T-helper 17 cell (primary cell): ENCODE measurements around the gene PACRG. TPM values are rescaled to one million over a fixed set of nuclear protein-coding genes. Genes with fewer than 3 reads are reported as not detected.

Experiments used
- ATAC-seq: fragments of 150-1000 bp; cut with Tn5 transposase; 2 replicates; pipeline ENCODE4 v1.10.0; 2021; ENCODE audit warnings: mild to moderate bottlenecking, moderate library complexity
- DNase-seq, 3 donors: peaks; one replicate each; pipeline versions ENCODE4 v3.0.0 to v3.0.0-alpha.2; 2020 to 2021
- H3K9me3 ChIP-seq: one replicate; pipeline ENCODE4 v1.7.0; 2013; ENCODE audit warnings: low read length, mild to moderate bottlenecking; ENCODE audit not compliant: control insufficient read depth, poor library complexity, severe bottlenecking
- H3K27ac Mint-ChIP-seq: one replicate; pipeline ENCODE4 v1.8.0; 2022; ENCODE audit warnings: mild to moderate bottlenecking, moderate library complexity, mixed read lengths
- H3K27me3 Mint-ChIP-seq: one replicate; pipeline ENCODE4 v1.8.0; 2022; ENCODE audit warnings: mixed read lengths
- H3K36me3 Mint-ChIP-seq: one replicate; pipeline ENCODE4 v1.8.0; 2022; ENCODE audit warnings: low read depth, mixed read lengths
- H3K4me1 Mint-ChIP-seq: one replicate; pipeline ENCODE4 v1.8.0; 2022; ENCODE audit warnings: mild to moderate bottlenecking, mixed read lengths
- H3K4me3 Mint-ChIP-seq: one replicate; pipeline ENCODE4 v1.8.0; 2022; ENCODE audit warnings: mild to moderate bottlenecking, moderate library complexity, mixed read lengths
- total RNA-seq, 4 donors: library from RNA in 2 of 4; stranded (reverse) in 2 of 4; gene quantifications; one replicate each; pipeline ENCODE4 v1.2.3 and lab custom pipeline; 2022 to 2026

The PACRG gene
- total RNA-seq, 2 donors from 2014 or later = 1.6 to 2.0 TPM

DNA sequence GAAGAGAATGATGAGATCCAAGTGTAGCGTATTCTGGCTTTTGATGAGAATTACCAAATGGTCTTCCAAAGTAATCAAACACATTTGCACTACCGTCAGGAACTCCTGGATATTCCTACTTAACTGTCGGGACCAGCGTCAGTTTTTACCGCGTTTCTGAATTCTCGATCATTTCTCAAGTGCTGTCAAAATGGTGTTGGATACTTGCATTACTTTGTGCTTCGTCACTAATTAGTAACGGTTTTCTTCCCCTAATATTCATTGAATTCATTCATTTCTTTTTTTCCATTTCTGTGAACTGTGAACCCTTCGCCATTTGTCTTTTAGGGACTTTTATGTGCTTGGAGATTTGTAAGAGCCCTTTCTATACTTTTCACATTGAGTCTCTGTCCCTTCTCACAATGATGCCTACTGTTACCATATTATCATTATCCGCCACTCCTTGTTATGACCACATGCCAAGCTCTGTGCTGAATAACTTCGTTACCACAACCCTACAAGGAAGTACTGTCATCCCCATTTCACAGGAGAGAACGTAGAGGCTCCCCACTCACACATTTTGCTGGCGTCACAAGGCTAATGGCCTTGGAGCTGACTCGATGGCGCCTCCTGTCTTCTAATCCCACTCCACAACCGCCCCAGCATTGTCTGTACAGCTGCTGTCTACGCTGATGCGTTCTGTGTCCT lies 612.6 kb downstream of the PACRG start:
- DNase-seq (no peak), ATAC-seq (no peak)
- H3K27ac Mint-ChIP-seq = peak overlapping the region; percentile 6
- no peak overlapping the region for H3K4me3 Mint-ChIP-seq
- H3K4me1 Mint-ChIP-seq = peaks cover 6% of the 10 kb centered on the region
- H3K27me3 Mint-ChIP-seq = peaks cover 25% of the 10 kb centered on the region
- H3K36me3 Mint-ChIP-seq = no peaks in the 10 kb centered on the region
- H3K9me3 ChIP-seq = no peaks in the 10 kb centered on the region

DNA sequence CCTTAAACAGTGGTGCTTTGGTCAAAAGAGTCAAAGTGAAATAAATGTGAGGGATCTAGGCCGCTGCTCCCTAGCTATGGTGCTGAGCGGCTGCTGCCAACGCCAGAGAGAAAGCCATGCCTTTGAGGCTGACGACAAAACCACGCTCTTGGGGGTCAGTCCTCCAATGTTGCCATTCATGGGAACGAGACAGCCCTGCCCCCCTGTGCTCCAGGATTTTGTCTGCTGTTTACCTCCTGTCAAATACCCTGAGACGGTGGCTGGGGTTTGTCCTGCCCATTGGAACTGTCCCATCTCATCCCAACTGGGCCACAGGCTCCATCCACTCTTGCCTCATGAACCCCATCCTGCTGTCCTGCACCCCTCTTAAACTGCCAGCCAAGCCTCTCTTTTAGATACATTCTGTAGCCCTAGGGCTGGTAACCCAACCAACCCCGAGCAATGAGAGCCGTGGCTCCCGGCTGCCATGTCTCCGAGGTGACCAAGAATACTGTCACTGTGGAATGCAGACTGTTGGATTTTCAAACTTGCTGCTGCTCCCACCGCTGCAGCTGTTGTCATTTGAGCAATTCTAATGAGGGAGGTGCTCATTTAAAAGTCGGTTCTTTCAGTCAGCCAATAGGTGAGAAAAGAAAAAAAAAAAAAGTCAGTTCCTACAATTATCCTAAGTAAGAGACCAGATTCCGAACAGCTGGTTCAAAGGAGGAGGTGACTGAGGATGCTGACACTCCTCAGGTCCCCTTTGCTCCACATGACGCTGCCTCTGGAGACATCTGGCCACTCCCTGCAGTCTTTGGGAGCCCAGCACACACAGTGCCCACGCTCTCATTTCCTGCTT lies 613.7 kb downstream of the PACRG start:
- DNase-seq (no peak), ATAC-seq (no peak)
- H3K36me3 Mint-ChIP-seq = no peaks in the 10 kb centered on the region
- H3K4me1 Mint-ChIP-seq = peaks cover 3% of the 10 kb centered on the region
- H3K4me3 Mint-ChIP-seq = no peak overlapping the region
- H3K9me3 ChIP-seq = no peaks in the 10 kb centered on the region
- no peak overlapping the region for H3K27ac Mint-ChIP-seq
- peaks cover 15% of the 10 kb centered on the region for H3K27me3 Mint-ChIP-seq

DNA sequence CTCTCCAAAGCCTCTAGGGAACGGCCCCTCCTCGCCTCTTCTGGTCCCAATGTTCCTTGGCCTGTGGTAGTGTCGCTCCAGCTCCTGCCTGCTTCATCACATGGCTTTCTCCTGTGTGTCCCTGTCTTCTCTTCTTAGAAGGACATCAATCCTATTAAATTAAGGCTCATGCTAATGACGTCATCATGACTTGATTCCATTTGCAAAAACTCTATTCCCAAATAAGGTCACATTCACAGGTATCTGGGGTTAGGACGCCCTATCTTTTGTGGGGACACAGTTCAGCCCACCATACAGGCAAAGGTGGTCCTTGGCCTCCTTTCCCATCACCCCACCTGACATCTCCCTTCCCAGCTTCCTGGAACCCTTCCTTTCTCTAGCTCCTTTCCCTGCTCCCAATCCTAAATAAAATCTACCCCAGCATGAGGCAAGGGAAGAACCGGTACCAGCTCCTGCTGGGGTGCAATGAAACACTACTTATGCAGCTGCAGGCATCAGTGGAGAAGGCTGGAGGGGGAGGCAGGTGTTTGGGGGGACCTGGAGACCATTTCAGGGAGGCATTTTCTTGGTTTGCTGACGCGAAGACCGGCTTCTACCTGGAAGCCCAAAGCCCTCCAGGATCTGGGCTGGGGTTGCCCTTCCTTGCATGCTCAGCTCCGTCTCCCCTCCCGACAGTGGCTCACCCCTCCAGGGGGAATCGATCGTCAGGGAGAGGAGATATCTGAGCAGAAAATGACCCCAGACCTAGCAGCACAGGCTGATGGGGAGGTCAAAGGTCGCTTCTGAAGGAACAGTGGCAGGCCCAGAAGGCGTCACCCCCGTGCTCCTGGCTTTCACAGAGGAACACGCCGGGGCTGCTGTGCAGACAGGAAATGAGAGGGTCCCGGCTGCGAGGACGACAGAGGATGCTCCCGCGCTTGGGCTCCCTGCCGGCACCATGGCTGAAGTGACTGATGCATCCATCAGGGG lies 615.1 kb downstream of the PACRG start:
- DNase-seq (no peak), ATAC-seq (no peak)
- no peaks in the 10 kb centered on the region for H3K36me3 Mint-ChIP-seq
- no peak overlapping the region for H3K27ac Mint-ChIP-seq
- no peaks in the 10 kb centered on the region for H3K9me3 ChIP-seq
- peaks cover 10% of the 10 kb centered on the region for H3K27me3 Mint-ChIP-seq
- no peaks in the 10 kb centered on the region for H3K4me1 Mint-ChIP-seq
- H3K4me3 Mint-ChIP-seq = no peak overlapping the region

DNA sequence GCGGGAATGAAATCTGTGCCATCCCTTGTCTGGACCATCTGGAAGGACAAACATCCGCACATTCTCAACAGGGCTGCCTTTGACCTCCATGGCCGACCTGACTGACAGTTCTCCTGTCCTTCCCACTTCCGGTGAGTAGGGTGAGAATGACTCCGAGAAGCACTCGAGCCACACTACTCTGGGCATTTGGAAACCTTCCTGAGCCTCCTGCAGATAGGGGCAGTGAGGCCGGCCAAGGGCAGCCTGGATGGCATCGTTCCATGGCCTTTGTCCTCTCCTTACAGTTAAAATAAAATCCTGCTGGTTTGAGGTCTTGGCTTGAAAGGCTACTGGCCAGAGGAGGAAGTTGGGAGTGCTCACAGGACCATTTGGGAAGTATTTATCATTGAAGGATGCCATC lies 615.8 kb downstream of the PACRG start:
- Mint-ChIP-seq H3K4me1 (no peaks in the 10 kb centered on the region), H3K36me3 (no peaks in the 10 kb centered on the region), H3K27me3 (peaks cover 9% of the 10 kb centered on the region), H3K27ac (no peak overlapping the region), H3K4me3 (no peak overlapping the region)
- H3K9me3 ChIP-seq = no peaks in the 10 kb centered on the region
- DNase-seq (no peak), ATAC-seq (no peak)

DNA sequence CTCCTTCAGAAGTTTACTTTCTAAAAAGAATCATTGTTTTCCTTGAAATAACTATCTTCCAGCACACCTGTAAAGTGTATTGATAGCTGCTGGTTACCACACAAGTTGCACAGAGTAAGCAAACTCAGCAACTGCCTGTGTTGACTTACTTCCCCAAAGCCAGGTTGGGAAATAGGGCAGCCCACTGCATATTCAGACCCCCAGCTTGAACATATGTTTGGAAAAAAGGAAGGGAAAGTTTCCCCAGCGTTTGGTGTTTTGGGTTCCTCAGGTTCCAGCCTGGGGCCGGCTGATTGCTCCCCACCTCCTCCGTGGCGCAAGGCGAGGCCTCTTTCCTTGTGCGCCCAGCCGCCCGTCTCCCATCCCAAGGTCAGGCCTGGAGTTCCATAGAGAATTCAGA lies 616.6 kb downstream of the PACRG start:
- H3K9me3 ChIP-seq = no peaks in the 10 kb centered on the region
- Mint-ChIP-seq H3K36me3 (no peaks in the 10 kb centered on the region), H3K27ac (no peak overlapping the region), H3K4me3 (no peak overlapping the region), H3K27me3 (peaks cover 5% of the 10 kb centered on the region), H3K4me1 (no peaks in the 10 kb centered on the region)
- ATAC-seq (no peak), DNase-seq (no peak)

DNA sequence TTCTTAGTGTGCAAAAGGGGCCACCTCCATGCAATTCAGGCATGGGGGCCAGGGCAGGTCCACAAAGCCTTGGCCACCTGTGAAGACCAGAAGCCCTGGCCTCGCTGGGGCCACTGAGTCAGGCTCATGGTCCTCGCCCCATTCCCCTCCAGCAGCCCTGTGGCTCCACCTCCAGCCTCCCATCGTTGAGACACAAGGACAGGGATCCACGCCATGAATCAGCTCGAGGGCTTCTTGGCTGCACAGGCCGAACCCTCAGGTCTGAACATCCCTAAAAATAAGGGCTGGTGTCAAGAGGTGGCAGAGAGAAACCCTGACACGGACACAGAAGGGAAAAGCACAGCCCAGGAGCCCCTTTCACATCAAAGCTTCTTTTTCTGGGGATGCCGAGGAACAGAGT lies 618.2 kb downstream of the PACRG start:
- ATAC-seq (no peak), DNase-seq (no peak)
- no peaks in the 10 kb centered on the region for H3K9me3 ChIP-seq
- Mint-ChIP-seq H3K36me3 (no peaks in the 10 kb centered on the region), H3K4me1 (no peaks in the 10 kb centered on the region), H3K27me3 (peaks cover 5% of the 10 kb centered on the region), H3K27ac (no peak overlapping the region), H3K4me3 (no peak overlapping the region)

DNA sequence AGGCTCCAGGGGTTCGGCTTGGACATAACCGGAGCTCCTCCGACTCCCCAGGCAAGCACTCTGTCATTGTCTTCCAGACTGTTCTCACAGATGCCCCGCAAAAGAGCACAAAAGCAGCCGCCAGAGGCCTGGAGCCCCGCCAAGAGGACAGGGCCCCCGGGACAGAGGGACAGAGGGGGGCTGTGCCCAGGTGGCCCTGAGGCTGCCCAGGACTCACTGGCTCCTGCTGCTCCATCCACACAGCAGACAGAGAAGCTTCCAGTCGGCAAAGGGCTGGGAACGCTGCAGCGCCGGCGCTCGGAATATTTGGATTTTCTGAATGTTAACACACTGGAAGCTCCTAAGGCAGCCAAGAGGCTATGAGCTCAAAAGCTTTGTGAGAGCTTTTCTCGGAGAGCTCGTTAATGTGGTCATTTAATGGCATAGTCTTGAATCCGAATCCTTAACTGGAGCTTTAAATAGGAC lies 618.8 kb downstream of the PACRG start:
- Mint-ChIP-seq H3K4me1 (no peaks in the 10 kb centered on the region), H3K36me3 (no peaks in the 10 kb centered on the region), H3K27me3 (peaks cover 5% of the 10 kb centered on the region), H3K4me3 (no peak overlapping the region), H3K27ac (no peak overlapping the region)
- no peaks in the 10 kb centered on the region for H3K9me3 ChIP-seq
- ATAC-seq (no peak), DNase-seq (no peak)

DNA sequence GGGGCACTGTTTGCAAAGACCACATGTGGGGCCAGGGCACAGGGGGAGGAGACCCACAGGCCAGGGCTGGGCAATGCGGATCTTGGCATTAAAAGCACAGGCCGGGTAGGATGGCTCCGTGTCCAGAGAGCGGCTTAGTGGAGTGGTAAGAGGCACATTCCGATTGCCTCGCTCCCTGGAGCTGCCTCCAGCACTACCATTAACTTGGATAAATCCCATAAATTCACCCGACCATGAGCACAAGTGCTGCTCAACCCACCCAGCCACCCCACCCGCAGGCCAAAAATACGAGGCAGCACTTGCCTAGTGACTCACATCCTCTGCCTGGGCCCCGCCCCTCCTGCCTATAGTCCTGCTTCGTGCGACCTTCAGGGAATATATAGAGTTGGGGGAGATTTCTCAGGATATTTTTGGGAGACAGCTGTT lies 619.3 kb downstream of the PACRG start:
- DNase-seq (no peak), ATAC-seq (no peak)
- H3K27me3 Mint-ChIP-seq = peaks cover 5% of the 10 kb centered on the region
- no peaks in the 10 kb centered on the region for H3K9me3 ChIP-seq
- H3K36me3 Mint-ChIP-seq = no peaks in the 10 kb centered on the region
- no peak overlapping the region for H3K27ac Mint-ChIP-seq
- H3K4me1 Mint-ChIP-seq = no peaks in the 10 kb centered on the region
- no peak overlapping the region for H3K4me3 Mint-ChIP-seq

DNA sequence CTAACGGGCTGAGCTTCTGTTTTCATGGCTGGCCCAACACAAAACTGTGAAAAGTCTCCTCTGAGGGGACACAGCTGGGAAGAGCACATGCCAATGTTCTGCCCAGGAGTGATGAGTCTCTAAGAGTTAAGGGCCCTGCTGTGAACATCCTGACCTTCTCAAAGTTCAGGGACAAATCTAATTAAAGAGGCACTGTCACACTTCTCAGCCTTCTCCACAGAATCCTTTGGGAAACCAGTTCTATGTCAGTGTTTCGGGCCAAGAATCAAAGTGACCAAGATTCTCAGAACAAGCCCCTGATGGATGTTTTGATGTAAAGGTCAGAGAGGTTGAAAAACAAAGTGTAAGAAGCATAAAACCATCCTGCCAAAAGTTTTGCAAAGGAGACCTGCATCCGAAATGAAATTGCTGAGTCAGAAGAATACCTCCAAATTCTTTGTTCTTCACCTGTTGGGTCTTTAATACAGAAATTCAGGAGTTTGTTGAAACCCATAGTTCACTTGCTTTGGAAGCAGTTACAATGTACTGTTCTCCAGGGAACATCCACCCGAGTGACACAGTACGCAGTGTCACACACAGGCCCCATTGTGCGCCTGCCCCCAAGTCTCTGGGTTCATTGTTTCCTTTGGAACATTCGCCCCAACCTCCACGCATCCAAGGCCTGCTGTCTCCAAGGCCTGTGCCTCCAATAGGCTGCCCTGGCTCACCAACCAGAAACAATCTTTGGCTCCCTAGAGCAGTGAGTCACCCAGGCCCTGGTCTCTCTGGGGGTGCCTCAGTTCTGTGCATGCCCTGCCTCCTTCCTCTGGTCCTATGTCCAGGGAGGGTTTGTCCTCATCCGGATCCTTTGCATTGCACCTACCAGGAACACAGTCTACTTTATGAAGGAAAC lies 621.3 kb downstream of the PACRG start:
- H3K9me3 ChIP-seq = no peaks in the 10 kb centered on the region
- peaks cover 12% of the 10 kb centered on the region for H3K27me3 Mint-ChIP-seq
- no peaks in the 10 kb centered on the region for H3K4me1 Mint-ChIP-seq
- no peak overlapping the region for H3K27ac Mint-ChIP-seq
- H3K36me3 Mint-ChIP-seq = no peaks in the 10 kb centered on the region
- no peak for ATAC-seq
- H3K4me3 Mint-ChIP-seq = no peak overlapping the region
- DNase-seq = no peak

DNA sequence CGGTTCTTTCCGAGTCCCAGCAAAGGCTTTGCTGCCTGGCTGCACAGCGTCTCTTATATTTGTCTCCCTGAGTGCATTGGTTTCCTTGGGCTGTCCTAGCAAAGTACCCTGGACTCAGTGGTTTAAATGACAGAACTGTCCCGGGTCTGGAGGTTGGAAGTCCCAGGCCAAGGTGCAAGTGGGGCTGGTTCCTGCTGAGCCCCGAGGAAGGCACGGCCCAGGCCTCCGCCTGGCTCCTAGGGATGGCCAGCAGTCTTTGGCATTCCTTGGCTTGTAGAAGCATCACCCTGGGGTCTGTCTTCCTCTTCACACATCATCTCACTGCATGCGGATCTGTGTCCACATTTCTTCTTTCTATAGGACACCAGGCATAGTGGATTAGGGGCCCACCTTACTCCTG lies 621.9 kb downstream of the PACRG start:
- no peak for DNase-seq
- no peak for ATAC-seq
- H3K4me3 Mint-ChIP-seq = no peak overlapping the region
- no peaks in the 10 kb centered on the region for H3K9me3 ChIP-seq
- H3K27me3 Mint-ChIP-seq = peaks cover 16% of the 10 kb centered on the region
- H3K27ac Mint-ChIP-seq = no peak overlapping the region
- H3K4me1 Mint-ChIP-seq = no peaks in the 10 kb centered on the region
- H3K36me3 Mint-ChIP-seq = no peaks in the 10 kb centered on the region

DNA sequence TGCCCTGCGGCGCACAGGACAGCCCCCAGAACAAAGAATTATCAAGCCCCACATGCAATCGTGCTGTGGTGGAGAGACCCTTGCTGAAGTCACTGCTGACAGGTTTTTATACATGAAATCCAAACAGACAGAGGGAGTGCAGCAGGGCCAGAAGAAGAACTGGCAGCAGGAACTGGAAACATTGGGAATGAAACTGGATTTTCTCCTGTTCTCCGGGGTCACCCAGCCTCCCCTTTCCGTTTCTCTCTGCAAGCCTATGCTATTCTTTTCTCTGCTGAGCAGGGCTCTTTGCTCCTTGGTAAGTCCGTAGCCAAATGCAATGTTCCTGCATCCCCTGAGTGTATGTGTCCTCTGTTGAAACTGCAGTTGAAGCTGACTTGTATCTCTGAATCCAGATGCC lies 623.2 kb downstream of the PACRG start:
- H3K9me3 ChIP-seq = no peaks in the 10 kb centered on the region
- Mint-ChIP-seq H3K4me3 (no peak overlapping the region), H3K27ac (no peak overlapping the region), H3K27me3 (peaks cover 23% of the 10 kb centered on the region), H3K4me1 (no peaks in the 10 kb centered on the region), H3K36me3 (no peaks in the 10 kb centered on the region)
- ATAC-seq (no peak), DNase-seq (no peak)

DNA sequence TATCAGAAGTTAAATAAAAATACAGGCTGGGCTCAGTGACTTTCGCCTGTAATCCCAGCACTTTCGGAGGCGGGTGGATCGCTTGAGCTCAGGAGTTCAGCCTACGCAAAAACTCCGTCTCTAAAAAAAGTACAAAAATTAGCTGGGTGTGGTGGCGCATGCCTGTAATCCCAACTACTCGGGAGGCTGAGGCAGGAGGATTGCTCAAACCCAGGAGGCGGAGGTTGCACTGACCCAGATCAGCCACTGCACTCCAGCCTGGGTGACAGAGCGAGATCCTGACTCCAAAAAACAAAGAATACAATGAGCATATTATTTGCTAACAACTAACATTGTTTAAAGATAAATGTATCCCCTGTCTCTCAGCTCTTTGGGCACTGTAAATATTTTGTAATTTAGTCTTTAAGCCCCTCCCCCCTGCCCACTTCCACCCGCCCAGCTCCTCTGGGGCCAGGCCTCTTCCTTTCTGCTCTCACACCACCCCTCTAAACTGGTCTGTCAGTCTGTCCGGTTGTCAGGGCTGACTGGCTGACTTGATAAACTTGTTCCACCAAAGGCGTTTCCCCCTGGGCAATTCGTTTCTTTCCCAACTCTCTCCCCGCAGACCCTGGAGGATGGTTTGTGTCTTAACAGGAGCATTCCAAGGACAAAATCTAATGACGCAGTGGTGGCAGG lies 624.4 kb downstream of the PACRG start:
- H3K4me1 Mint-ChIP-seq = no peaks in the 10 kb centered on the region
- no peaks in the 10 kb centered on the region for H3K36me3 Mint-ChIP-seq
- H3K4me3 Mint-ChIP-seq = no peak overlapping the region
- H3K27me3 Mint-ChIP-seq = peaks cover 23% of the 10 kb centered on the region
- no peaks in the 10 kb centered on the region for H3K9me3 ChIP-seq
- no peak overlapping the region for H3K27ac Mint-ChIP-seq
- DNase-seq (no peak), ATAC-seq (no peak)
